DOHH2 (cell line): ENCODE results near the gene MTURN.

Experiments used
- EZH2phosphoT487 ChIP-seq: fragments of 200-600 bp; sonication (generic); IDR thresholded peaks from 2 replicates; pipeline ENCODE4 v1.6.1; 2017; ENCODE audit warnings: borderline replicate concordance, mild to moderate bottlenecking, antibody characterized with exemption, low read length, moderate library complexity, mixed read lengths
- TF ChIP-seq, protein P1 (sequence below): fragments of 200-600 bp; sonication (generic); IDR thresholded peaks from one replicate; pipeline ENCODE4 v1.5.1; 2014; ENCODE audit warnings: antibody characterized with exemption, mild to moderate bottlenecking, low read depth, low read length; ENCODE audit not compliant: poor library complexity, severe bottlenecking

DNA sequence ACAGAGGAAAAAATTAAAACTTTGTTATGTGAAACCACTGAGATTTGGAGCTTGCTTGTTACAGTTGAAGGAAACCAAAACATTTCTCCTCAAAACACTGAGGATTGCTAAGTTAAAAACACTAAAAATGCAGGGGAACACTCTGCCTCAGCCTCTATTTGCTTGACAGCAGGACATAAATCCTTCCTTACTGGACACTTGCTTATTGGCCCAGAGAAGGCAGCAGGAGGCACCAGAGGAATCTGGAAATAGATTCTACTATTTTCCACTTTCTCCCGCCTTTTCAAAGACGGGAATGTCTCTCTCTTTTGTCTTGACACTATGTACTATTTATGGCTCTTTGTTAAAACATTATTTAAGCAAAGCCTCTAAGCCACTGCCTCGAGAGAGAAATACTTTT is 67.9 kb downstream of the MTURN start:
- TF ChIP-seq, protein P1, sequence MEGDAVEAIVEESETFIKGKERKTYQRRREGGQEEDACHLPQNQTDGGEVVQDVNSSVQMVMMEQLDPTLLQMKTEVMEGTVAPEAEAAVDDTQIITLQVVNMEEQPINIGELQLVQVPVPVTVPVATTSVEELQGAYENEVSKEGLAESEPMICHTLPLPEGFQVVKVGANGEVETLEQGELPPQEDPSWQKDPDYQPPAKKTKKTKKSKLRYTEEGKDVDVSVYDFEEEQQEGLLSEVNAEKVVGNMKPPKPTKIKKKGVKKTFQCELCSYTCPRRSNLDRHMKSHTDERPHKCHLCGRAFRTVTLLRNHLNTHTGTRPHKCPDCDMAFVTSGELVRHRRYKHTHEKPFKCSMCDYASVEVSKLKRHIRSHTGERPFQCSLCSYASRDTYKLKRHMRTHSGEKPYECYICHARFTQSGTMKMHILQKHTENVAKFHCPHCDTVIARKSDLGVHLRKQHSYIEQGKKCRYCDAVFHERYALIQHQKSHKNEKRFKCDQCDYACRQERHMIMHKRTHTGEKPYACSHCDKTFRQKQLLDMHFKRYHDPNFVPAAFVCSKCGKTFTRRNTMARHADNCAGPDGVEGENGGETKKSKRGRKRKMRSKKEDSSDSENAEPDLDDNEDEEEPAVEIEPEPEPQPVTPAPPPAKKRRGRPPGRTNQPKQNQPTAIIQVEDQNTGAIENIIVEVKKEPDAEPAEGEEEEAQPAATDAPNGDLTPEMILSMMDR: no peak
- no peak for TF ChIP-seq EZH2phosphoT487
